Upper lobe of left lung (tissue), 4 donors: Measurements from ENCODE around the gene PRAF2.

Experiments
- CTCF ChIP-seq, 6 experiments: fragments of 450-650 bp in 4 of 6; fragments of 200-600 bp in 2 of 6; sonication (generic) in 2 of 6; IDR thresholded peaks; one replicate each; pipeline ENCODE4 v1.5.1; 2016 to 2019; ENCODE audit warnings: antibody characterized with exemption in 6 of 6
- EP300 ChIP-seq, 4 donors: sonication (generic); formaldehyde crosslinking; IDR thresholded peaks; one replicate each; pipeline ENCODE4 v1.5.1; 2017; ENCODE audit warnings: antibody characterized with exemption in 4 of 4, control low read depth in 2 of 4
- POLR2AphosphoS5 ChIP-seq, 2 donors: sonication (generic); formaldehyde crosslinking; IDR thresholded peaks; one replicate each; pipeline ENCODE4 v1.5.1; 2017; ENCODE audit warnings: antibody characterized with exemption in 2 of 2

DNA sequence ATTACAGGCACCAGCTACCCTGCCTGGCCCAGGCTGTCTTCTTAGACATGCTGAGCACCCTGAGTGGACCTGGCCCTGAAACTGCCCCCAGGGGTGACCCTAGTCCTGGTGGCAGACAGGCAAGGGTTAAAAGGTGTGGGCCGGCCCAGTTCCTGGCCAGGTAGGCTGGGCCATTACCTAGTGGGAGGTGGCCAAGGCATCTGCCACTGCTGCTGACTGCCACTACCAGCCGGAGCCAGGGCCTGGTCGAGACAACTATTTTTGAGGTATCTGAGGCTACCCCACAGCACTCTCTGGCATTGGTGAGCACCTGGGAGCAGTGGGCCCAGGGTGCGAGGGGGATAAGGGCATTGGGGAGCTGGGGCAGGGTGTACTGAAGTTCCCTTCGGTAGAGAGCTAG lies 15.0 kb downstream of the PRAF2 start, which contains the start of gene CCDC120:
- TF ChIP-seq POLR2AphosphoS5 (IDR thresholded peaks at IDR 0.05) (peak in 1 of 2 donors; percentile 38), CTCF (IDR thresholded peaks at IDR 0.05) (no peak), EP300 (IDR thresholded peaks at IDR 0.05) (no peak)
